Stimulated activated CD8-positive, alpha-beta memory T cell treated with anti-CD3 and anti-CD28 coated beads, Interleukin-7, amount 100 ng/mL, for 1 hour (primary cell): ENCODE measurements around the gene ATP23.

Source experiments
- DNase-seq, 2 donors: peaks; one replicate each; pipeline ENCODE4 v3.0.0-alpha.2; 2020; ENCODE audit warnings: low read depth in 2 of 2

The ATP23 gene

DNA sequence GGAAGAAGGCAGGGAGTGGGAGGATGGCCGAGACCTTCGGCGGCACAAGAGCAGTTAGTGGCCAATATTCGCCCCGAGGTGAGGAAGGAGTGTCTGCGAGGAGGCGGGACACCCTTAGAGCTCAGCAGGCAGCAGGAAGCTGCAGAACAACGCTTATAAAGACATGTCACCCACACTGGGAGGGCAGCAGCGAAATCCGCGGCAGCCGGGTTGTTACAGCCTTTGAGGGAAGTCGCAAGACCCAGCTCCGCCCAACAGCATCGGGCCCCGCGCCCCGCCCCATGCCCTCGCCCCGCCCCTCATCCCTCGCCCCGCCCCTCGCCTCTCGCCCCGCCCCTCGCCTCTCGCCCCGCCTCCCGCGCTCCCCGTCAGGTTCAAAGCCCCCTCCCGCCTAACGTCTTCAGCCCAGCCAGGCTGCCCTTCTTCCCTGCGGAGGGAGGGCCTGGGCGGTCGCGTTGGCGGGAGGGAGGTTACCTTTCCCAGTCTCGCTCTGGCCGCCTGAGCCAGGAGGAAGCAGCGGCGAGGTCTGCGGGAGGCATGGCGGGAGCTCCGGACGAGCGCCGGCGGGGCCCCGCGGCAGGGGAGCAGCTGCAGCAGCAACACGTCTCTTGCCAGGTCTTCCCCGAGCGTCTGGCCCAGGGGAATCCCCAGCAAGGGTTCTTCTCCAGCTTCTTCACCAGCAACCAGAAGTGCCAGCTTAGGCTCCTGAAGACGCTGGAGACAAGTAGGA lies at the start of gene ATP23:
Gene ATP23 (plus strand): TSS at position 403 of the 730 bp plus-strand sequence. CDS start 135 bp downstream, at position 538.
- DNase-seq = peak; percentile 78 to 83

DNA sequence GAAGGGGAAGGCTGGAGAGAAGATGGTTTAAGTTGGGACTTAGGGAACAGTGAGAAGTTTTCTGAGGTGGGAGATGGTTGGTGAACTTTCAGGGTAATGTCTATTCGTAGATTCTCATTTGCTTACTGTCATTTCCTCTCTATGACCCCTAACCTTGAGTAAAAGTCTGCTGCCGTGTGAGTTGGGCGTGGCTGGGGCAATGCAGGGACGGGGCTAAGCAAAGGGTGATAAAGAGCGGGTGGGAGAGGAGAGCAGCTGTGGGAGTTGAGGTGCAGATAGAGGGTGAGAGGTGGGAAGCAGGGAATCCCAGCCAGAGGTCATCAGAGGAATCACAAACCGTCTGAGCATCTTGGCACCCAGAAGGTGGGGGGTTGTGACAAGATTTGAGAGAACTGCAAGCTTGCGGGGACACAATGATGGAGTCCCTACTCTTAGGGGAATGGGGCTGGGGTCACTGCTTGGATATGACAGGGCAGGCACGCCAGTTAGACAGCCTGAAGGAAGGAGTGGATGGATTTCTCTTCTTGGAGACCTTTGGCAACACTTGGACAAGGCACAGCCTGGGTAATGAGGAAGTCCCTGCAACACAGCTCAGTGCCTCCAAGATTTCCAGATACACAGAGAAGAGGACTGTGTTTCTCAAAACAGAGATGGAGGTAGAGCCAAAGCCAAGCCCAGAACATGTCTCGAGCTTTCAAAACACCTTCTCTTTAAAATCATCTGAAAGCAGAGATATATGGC lies 49.0 kb upstream of the ATP23 start:
- no peak for DNase-seq

- DNase-seq = no peak
Observed at GRCh38 chr12:57893431-57894353, 47.7 kb upstream of the ATP23 start.

GRCh38 chr12:57894399-57895292 lies 46.7 kb upstream of the ATP23 start:
- no peak for DNase-seq

GRCh38 chr12:57895389-57896114 lies 45.8 kb upstream of the ATP23 start:
- no peak for DNase-seq

- no peak for DNase-seq
Observed at GRCh38 chr12:57896115-57896433, 45.3 kb upstream of the ATP23 start.

GRCh38 chr12:57896434-57897201 lies 44.7 kb upstream of the ATP23 start:
- DNase-seq = no peak

DNA sequence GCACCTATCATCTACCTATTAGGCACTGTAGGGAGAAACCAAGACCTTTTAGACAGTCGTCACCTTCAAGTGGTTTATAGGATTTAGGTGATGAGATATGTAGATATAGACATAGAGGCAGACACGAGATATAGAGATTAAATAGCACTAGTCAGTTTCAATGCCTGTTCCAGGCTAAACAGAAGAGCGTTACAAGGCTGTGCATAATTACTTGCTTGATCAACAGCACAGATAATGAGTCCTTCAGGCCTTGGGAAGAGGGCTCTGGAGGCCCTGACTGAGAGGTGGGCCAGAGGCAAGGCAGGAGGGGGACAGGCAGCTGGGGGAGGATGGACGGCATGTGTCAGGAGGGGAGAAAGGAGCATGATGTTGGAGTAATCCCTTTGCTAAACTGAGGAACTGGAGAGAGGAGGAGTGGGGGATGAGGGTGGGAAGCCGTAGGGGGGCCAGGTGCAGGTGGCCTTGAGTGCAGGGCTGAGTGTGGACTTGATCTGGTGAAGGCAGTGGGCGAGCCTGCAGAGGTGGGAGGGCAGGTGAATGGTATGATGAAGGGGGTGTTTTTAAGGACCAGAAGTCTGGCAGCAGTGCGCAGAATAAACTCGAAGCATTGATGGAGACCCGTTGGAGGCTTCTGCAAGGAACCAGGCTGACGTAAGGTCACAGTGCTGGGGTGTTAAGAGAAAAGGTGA lies 43.9 kb upstream of the ATP23 start:
- DNase-seq = no peak

- DNase-seq = no peak
Observed at GRCh38 chr12:57898308-57898970, 42.9 kb upstream of the ATP23 start.

GRCh38 chr12:57899010-57899662 lies 42.2 kb upstream of the ATP23 start:
- peak; percentile 42 for DNase-seq

- DNase-seq = no peak
Observed at GRCh38 chr12:57902478-57902969, 38.8 kb upstream of the ATP23 start.

DNA sequence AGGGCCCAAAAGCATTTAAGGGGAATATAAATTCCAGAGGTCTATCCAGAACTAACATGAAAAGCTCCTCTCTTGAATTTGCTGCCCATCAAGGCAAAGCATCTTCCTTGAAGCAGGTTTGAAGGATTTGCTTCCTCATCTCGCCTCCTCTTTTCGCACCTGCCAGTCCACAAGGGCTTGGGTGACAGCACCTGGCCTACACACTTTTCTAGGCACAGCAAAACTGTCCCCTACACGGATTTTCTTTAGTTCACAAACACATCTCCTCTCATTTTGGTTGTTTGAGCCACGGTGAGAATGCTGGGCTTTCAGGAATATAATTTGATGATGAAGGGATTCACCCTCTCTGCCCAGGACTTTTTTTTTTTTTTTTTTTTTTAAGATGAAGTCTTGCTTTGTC lies 36.9 kb upstream of the ATP23 start:
- no peak for DNase-seq

DNA sequence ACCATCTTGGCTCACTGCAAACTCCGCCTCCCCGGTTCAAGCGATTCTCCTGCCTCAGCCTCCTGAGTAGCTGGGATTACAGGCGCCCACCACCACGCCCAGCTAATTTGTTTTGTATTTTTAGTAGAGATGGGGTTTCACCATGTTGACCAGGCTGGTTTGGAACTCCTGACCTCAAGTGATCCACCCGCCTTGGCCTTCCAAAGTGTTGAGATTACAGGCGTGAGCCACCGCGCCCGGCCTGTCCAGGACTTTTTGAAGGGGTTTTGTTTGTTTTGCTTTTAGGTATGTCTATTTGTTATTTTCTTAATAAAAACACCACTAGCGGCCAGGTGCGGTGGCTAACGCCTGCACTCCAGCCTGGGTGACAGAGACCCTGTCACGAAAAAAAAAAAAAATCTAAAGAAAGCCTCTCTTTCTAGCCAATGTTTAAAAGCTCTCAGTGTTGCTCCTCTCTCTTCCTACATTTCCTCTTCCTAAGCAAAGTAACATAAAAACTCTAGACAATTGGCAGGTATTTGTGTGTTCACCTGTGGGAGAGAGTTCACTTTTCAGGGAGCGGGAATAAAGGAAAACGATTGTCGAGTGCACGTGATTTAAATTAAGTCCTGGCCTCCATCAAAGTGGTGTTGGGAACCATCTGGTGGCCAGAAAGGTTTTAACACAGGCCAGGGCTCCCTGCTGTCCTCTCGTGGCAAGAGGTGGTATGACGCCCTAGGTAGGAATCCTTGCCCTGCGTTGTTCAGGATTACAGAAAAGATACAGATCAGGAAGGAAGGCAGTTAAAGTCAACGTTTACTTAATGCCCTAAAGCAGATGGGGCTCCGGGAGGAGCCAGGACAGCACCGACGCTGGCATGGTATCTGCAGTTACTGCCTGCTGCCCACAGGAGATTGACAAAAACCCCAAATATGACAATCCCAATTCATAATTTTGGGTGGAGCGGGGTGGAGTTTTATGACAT lies 36.2 kb upstream of the ATP23 start:
- DNase-seq = peak; percentile 69 to 77

DNA sequence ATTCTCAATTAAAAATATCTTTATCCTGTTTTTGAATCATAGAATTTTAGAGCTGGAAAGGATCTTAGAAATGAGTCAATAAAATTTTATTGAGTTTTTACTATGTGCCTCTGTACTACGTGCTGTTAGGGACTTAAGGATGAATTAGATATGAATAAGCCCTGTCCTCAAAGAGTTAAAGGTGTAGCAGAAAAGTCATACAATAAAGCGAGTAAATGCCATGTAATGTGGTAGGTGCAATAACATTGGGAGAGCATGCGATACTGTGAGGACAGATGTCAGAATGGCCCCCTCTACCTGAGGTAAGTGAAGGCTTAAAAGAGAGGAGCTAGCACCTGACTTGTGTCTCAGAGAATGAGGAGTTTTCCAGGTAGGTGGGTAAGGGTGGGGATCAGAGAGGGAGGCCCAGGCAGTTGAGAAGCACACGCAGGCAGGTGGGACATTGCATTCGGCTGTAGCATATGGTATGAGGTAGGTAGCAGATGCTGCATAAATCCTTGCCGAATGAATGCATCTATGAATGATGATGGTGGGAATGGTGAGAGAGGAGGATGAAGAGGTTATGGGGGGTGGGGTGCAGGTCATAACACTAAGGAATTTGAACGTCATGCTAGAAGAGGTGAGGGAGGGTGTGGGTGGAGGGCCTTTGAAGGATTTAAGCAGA lies 35.4 kb upstream of the ATP23 start:
- DNase-seq = no peak

GRCh38 chr12:57906821-57907220 lies 34.5 kb upstream of the ATP23 start:
- no peak for DNase-seq

GRCh38 chr12:57907281-57907680 lies 34.1 kb upstream of the ATP23 start:
- DNase-seq = no peak
